Measurements from ENCODE around the gene ZNF473. TPM values are rescaled to one million over a fixed set of nuclear protein-coding genes. Genes with fewer than 3 reads are reported as not detected.

Gene ZNF473
- total and polyA plus RNA-seq, 12 donors: 1.5 to 4.2 (median 3.1) TPM

DNA sequence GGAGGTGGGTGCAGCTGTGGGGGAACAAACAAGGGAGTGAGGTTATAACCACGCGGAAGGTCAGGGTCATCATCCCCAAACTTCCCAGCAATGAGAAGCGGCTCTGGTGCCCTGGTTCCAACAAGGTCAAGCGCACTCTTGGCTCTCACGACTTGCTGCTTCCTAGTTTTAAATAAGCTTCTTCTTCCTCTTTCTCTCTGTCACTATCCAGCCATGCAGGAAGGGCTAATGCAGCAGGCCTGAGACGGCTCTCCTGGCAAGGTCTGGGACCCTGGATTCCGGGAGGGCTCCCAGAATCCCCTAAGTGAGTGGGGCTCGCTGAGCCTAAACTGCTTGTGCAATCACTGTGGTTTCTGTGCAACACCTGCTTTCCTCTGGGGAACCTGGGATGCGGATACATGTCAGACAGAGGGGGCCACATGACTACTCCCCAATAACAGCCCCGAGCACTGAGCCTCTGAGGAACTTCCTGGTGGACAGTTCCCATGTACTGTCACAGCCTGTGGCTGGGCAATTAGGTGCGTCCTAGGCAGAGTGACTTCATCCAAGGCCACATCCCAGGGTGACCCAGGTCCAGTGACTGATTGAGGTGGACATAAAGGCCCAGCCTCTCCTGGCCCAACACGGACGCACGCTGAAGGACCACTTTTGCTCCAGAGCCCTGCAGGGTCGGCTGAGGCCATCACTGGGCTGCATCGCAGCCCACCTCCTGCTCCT is 24.8 kb upstream of the ZNF473 start:
- H3K27ac ChIP-seq: no peak overlapping the region
- DNase-seq: no peak
- H3K4me1 ChIP-seq: peaks cover 0 to 19% (median 8%) of the 10 kb centered on the region in 9 donors
- no peaks in the 10 kb centered on the region for H3K9me3 ChIP-seq
- ATAC-seq: no peak
- H3K4me3 ChIP-seq: no peak overlapping the region
- 87 to 90% methylated on average over 16 of the region's 16 CpGs for WGBS, 2 donors
- TF ChIP-seq, protein P1, sequence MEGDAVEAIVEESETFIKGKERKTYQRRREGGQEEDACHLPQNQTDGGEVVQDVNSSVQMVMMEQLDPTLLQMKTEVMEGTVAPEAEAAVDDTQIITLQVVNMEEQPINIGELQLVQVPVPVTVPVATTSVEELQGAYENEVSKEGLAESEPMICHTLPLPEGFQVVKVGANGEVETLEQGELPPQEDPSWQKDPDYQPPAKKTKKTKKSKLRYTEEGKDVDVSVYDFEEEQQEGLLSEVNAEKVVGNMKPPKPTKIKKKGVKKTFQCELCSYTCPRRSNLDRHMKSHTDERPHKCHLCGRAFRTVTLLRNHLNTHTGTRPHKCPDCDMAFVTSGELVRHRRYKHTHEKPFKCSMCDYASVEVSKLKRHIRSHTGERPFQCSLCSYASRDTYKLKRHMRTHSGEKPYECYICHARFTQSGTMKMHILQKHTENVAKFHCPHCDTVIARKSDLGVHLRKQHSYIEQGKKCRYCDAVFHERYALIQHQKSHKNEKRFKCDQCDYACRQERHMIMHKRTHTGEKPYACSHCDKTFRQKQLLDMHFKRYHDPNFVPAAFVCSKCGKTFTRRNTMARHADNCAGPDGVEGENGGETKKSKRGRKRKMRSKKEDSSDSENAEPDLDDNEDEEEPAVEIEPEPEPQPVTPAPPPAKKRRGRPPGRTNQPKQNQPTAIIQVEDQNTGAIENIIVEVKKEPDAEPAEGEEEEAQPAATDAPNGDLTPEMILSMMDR (IDR thresholded peaks at IDR 0.05): no peak
- H3K27me3 ChIP-seq: no peaks in the 10 kb centered on the region
- H3K36me3 ChIP-seq: peaks cover 4 to 100% (median 46%) of the 10 kb centered on the region in 9 donors
- intact Hi-C loops (cut with DNase I): no loop called here

DNA sequence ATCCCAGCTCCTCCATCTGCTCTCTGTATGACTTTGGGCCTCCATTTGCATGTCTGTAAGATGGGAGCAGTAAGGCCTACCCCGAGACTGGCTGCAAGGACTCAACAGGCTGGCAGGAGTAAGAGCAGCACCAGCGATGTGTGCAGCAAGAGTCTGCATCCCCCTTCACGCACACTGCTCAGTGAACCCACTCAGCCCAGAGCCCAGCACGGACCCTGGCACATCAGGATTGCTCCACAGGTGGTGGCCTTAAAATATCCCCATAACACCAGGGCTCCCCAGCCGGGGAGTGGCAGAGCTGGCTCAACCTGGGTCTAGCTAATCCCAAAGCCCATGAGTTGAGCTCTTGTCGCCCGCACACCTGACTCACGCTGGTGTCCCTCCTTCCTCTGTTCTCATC is 24.0 kb upstream of the ZNF473 start:
- Histone ChIP-seq H3K27ac (no peak overlapping the region), H3K9me3 (no peaks in the 10 kb centered on the region), H3K36me3 (peaks cover 4 to 100% (median 44%) of the 10 kb centered on the region in 9 donors), H3K4me3 (no peak overlapping the region), H3K4me1 (peaks cover 0 to 19% (median 8%) of the 10 kb centered on the region in 9 donors), H3K27me3 (no peaks in the 10 kb centered on the region)
- DNase-seq (no peak), ATAC-seq (no peak)
- WGBS, 2 donors: 96 to 97% methylated on average over 8 of the region's 8 CpGs
- intact Hi-C loops (cut with DNase I): no loop called here
- TF ChIP-seq, protein P1 (IDR thresholded peaks at IDR 0.05): no peak

- Histone ChIP-seq H3K9me3 (no peaks in the 10 kb centered on the region), H3K27me3 (no peaks in the 10 kb centered on the region), H3K36me3 (peaks cover 4 to 100% (median 51%) of the 10 kb centered on the region in 9 donors), H3K4me1 (peaks cover 0 to 19% (median 8%) of the 10 kb centered on the region in 9 donors), H3K27ac (no peak overlapping the region), H3K4me3 (no peak overlapping the region)
- intact Hi-C loops (cut with DNase I): no loop called here
- no peak for DNase-seq
- no peak for ATAC-seq
- 83 to 89% methylated on average over 6 of the region's 6 CpGs for WGBS, 2 donors
- TF ChIP-seq, protein P1 (IDR thresholded peaks at IDR 0.05): no peak
Observed at GRCh38 chr19:50002386-50002960, 23.3 kb upstream of the ZNF473 start.

DNA sequence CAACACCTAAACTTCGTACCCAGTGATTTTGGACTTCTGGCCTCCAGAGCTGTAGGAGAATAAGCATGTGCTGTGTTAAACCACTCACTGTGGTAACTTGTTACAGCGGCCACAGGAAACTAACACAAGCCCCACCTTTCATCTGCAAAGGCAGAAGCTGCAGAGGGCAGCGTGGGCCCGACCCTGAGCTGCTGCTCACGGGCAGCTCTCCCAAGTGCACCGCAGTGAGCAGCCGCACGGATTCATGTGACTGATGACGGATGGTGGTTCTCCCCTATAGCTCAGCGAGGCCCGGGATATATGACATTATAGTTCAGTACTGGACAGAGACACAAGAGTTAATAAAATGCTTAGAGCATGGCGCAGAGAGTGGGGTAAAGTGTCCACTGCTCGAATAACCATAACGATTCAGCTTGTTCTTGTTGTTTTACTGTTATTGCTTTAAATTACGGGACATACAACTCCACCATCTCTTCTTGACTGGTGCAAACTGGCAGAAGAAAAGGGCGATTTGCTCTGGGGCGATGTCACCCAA is 22.5 kb upstream of the ZNF473 start:
- H3K9me3 ChIP-seq: no peaks in the 10 kb centered on the region
- H3K27me3 ChIP-seq: no peaks in the 10 kb centered on the region
- peaks cover 4 to 100% (median 51%) of the 10 kb centered on the region in 9 donors for H3K36me3 ChIP-seq
- DNase-seq (no peak), ATAC-seq (no peak)
- intact Hi-C loops (cut with DNase I): no loop called here
- TF ChIP-seq, protein P1 (IDR thresholded peaks at IDR 0.05): no peak
- H3K27ac ChIP-seq: peak overlapping the region in 2 of 10 donors; percentile 3 to 40
- no peak overlapping the region for H3K4me3 ChIP-seq
- 93% methylated on average over 17 of the region's 17 CpGs for WGBS, 2 donors
- H3K4me1 ChIP-seq: peaks cover 0 to 19% (median 8%) of the 10 kb centered on the region in 9 donors

All from heart right ventricle (tissue), 16 donors.